NK-92 treated with Interleukin-12 subunit alpha and Interleukin-12 subunit beta, amount 100 ng/mL, for 24 hours (cell line): ENCODE results near the gene IFNGR1.

ENCODE experiments used
- DNase-seq: peaks from one replicate; lab custom pipeline; 2025; lab: John Stamatoyannopoulos, UW

Gene IFNGR1

GRCh38 chr6:137173501-137173900 is 45.7 kb downstream of the IFNGR1 start, which contains the start of gene IL22RA2:
Gene IL22RA2, minus strand, starts transcription at chr6:137173644. Its CDS starts 11,895 bp downstream, at chr6:137161749.
- DNase-seq: no peak

GRCh38 chr6:137172734-137173431 is 46.3 kb downstream of the IFNGR1 start:
- no peak for DNase-seq

- no peak for DNase-seq
Measured at GRCh38 chr6:137171824-137172733, 47.1 kb downstream of the IFNGR1 start.

- DNase-seq: no peak
Measured at GRCh38 chr6:137171053-137171374, 48.2 kb downstream of the IFNGR1 start.

- DNase-seq: no peak
Measured at GRCh38 chr6:137170266-137171052, 48.7 kb downstream of the IFNGR1 start.

- no peak for DNase-seq
Measured at GRCh38 chr6:137167702-137168377, 51.3 kb downstream of the IFNGR1 start.

GRCh38 chr6:137166247-137167098 is 52.7 kb downstream of the IFNGR1 start:
- DNase-seq: no peak

- peak; percentile 45 for DNase-seq
Measured at GRCh38 chr6:137165375-137166246, 53.6 kb downstream of the IFNGR1 start.

GRCh38 chr6:137163732-137164318 is 55.4 kb downstream of the IFNGR1 start:
- DNase-seq: no peak

GRCh38 chr6:137162692-137163306 is 56.4 kb downstream of the IFNGR1 start:
- DNase-seq: no peak

- no peak for DNase-seq
Measured at GRCh38 chr6:137161949-137162348, 57.2 kb downstream of the IFNGR1 start.

- no peak for DNase-seq
Measured at GRCh38 chr6:137160763-137161162, 58.4 kb downstream of the IFNGR1 start.

GRCh38 chr6:137159912-137160311 is 59.3 kb downstream of the IFNGR1 start:
- no peak for DNase-seq

GRCh38 chr6:137157601-137158000 is 61.6 kb downstream of the IFNGR1 start:
- DNase-seq: no peak

GRCh38 chr6:137156650-137157049 is 62.5 kb downstream of the IFNGR1 start:
- no peak for DNase-seq

GRCh38 chr6:137155830-137156229 is 63.4 kb downstream of the IFNGR1 start:
- DNase-seq: peak; percentile 11

- no peak for DNase-seq
Measured at GRCh38 chr6:137150072-137150471, 69.1 kb downstream of the IFNGR1 start.

- DNase-seq: no peak
Measured at GRCh38 chr6:137149035-137149393, 70.2 kb downstream of the IFNGR1 start.
